Stomach (tissue), 4 donors: ENCODE data around the gene ESYT2.

ENCODE experiments used
- POLR2A ChIP-seq, 4 donors: fragments of 450-650 bp; IDR thresholded peaks; one replicate each; pipeline ENCODE4 v1.6.1; 2016; ENCODE audit warnings: antibody characterized with exemption in 4 of 4, control low read depth in 2 of 4, mild to moderate bottlenecking in 1 of 4, moderate library complexity in 1 of 4
- TF ChIP-seq, protein P1 (sequence below), 7 experiments: fragments of 450-650 bp in 4 of 7; fragments of 200-600 bp in 3 of 7; sonication (generic) in 3 of 7; IDR thresholded peaks; one replicate each; pipeline ENCODE4 v1.5.1; 2016 to 2019; ENCODE audit warnings: antibody characterized with exemption in 7 of 7, control low read depth in 2 of 7, mild to moderate bottlenecking in 1 of 7

DNA sequence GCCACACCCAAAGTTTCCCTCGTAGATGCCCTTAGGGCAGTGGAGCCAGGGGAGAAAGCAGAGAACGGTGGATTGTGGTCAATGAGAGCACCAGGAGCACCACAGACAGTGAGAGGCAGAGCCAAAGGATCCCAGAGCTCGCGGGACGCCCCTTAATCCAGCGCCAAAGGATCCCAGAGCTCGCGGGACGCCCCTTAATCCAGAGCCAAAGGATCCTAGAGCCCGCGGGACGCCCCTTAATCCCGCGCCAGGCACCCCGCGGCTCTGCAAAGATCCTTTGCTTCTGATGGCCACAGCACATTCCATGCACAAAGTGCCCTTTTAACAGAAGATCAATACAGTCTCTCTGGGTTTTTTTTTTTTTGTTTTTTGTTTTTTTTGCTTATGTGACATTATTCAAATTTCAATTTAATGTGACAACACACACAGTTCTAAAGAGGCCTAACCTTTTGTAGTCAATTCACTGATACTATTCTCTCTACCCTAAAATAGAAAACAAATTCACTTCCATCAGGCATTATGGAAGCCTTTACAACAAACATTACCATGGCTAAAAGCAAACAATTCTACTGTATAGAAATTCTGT is 71.8 kb downstream of the ESYT2 start:
- TF ChIP-seq, protein P1, sequence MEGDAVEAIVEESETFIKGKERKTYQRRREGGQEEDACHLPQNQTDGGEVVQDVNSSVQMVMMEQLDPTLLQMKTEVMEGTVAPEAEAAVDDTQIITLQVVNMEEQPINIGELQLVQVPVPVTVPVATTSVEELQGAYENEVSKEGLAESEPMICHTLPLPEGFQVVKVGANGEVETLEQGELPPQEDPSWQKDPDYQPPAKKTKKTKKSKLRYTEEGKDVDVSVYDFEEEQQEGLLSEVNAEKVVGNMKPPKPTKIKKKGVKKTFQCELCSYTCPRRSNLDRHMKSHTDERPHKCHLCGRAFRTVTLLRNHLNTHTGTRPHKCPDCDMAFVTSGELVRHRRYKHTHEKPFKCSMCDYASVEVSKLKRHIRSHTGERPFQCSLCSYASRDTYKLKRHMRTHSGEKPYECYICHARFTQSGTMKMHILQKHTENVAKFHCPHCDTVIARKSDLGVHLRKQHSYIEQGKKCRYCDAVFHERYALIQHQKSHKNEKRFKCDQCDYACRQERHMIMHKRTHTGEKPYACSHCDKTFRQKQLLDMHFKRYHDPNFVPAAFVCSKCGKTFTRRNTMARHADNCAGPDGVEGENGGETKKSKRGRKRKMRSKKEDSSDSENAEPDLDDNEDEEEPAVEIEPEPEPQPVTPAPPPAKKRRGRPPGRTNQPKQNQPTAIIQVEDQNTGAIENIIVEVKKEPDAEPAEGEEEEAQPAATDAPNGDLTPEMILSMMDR (IDR thresholded peaks at IDR 0.05) = no peak
- TF ChIP-seq POLR2A (IDR thresholded peaks at IDR 0.05) = no peak
